GM19351 (cell line): ENCODE results near the gene ZNF577.

ENCODE experiments used
- ATAC-seq: cut with Tn5 transposase; IDR thresholded peaks from one replicate; pipeline ENCODE4 v1.9.1; 2021; ENCODE audit warnings: mild to moderate bottlenecking, moderate library complexity; ENCODE audit not compliant: unreplicated experiment

ZNF577 gene

GRCh38 chr19:51873097-51873496, 14.7 kb downstream of the ZNF577 start:
- no peak for ATAC-seq

DNA sequence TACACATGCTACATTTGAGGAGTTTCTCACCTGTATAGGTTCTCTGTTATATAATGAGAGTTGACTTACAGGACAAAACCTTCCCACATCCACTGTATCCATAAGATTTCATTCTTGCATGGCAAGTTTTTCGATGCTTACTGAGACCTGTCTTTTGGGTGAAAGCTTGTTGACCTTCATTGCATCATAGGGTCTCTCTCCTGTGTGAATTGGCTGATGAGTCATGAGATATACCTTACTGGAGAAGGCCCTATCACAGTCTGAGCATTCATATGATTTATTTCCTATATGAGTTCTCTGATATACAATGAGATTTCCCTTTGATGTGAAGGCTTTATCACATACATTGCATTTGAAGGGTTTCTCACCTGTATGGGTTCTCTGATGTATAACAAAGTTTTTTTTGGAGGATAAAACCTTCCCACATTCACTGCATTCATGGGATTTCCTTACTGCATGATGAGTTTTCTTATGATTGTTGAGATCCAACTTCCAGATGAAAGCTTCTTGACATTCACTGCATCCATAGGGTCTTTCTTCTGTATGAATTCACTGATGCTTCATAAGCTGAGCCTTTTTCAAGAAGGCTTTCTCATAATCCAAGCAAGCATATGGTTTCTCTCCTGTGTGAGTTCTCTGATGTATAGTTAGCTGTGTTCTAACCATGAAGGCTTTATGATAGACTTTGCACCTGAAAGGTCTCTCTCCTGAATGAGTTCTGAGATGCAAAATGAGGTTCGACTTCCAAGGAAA, 25.7 kb downstream of the ZNF577 start:
- no peak for ATAC-seq

GRCh38 chr19:51837145-51837544, 50.6 kb downstream of the ZNF577 start:
- no peak for ATAC-seq

DNA sequence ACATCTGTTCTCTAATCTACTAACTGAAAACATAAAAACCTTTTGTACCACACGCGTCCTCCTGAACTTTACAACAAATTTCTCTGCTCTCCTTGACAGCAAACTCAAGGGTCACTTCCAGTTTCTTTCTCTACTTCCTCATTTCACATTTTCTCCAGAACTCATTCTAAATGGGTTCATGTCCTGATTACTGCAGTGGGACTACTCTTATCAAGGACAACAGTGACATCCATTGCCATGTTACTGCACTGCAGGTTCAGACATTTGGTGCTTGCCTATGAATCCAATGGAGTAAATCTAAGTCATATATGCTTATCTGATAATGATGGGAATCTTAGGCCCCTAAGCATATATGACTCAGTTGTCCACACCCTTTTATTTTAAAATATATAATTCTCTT, 57.5 kb downstream of the ZNF577 start:
- ATAC-seq: no peak

DNA sequence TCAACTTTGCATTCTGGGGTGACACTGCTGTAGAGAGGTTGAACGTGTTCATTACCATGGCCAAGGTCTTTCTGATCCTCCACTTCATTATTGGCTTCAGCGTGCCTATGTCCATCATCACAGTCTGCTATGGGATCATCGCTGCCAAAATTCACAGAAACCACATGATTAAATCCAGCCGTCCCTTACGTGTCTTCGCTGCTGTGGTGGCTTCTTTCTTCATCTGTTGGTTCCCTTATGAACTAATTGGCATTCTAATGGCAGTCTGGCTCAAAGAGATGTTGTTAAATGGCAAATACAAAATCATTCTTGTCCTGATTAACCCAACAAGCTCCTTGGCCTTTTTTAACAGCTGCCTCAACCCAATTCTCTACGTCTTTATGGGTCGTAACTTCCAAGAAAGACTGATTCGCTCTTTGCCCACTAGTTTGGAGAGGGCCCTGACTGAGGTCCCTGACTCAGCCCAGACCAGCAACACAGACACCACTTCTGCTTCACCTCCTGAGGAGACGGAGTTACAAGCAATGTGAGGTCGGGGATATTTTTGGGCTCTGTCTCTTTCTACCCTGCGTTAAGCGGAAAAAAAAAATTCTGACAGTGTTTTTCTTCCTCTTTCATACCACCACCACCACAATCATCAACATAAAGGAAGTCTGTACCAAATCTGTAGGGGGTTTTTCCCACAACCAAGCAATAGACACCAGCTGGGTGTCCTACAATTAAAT, 63.3 kb downstream of the ZNF577 start:
- ATAC-seq: no peak

- ATAC-seq: no peak
These were observed 64.8 kb downstream of the ZNF577 start for GRCh38 chr19:51822946-51823345.

DNA sequence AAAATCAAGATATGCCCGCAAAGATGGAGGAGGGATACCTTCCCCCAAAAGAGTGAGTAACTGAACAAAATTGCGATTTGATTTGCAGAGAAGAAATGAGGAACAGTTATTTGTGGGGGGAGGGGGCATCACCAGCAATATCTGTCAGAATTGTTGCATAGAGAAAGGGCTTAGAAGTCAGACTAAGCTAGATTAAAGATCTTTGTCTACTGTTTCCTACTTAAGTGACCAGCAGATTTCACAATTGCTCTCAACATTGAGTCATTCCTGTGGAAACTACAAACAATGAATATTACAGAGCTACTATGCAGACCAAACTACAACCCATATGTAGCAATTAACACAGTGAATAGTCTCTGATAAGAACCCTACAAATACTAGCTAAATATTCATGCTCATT, 65.4 kb downstream of the ZNF577 start:
- no peak for ATAC-seq

GRCh38 chr19:51821921-51822320, 65.8 kb downstream of the ZNF577 start:
- ATAC-seq: no peak

DNA sequence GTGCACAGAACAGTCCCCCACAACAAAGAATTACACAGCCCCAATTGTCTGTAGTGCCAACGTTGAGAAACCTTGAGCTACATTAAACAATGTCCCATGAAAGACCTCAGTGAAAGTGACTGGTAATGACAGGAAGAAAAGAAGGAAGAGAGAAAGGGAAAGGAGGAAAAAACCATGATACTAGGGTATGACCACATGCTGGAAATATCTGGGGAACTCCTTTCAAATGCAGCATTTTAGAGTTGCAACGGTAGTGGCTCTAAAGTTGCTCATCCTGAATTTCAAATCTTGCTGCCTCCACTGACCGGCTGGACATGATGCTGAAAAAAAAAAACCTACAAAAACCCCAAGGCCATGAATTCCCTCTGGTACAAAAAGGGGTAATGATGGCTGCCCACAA, 66.3 kb downstream of the ZNF577 start:
- ATAC-seq: no peak
